ENCODE results near the gene ZNF335.
A peak's percentile ranks its signal among the peaks of the same experiment; 100 is the strongest.
"Not testable (repeated sequence)": the region's sequence is repeated elsewhere in the genome, so short reads cannot be mapped to it uniquely, and the experiment has no call there.

The ZNF335 gene

DNA sequence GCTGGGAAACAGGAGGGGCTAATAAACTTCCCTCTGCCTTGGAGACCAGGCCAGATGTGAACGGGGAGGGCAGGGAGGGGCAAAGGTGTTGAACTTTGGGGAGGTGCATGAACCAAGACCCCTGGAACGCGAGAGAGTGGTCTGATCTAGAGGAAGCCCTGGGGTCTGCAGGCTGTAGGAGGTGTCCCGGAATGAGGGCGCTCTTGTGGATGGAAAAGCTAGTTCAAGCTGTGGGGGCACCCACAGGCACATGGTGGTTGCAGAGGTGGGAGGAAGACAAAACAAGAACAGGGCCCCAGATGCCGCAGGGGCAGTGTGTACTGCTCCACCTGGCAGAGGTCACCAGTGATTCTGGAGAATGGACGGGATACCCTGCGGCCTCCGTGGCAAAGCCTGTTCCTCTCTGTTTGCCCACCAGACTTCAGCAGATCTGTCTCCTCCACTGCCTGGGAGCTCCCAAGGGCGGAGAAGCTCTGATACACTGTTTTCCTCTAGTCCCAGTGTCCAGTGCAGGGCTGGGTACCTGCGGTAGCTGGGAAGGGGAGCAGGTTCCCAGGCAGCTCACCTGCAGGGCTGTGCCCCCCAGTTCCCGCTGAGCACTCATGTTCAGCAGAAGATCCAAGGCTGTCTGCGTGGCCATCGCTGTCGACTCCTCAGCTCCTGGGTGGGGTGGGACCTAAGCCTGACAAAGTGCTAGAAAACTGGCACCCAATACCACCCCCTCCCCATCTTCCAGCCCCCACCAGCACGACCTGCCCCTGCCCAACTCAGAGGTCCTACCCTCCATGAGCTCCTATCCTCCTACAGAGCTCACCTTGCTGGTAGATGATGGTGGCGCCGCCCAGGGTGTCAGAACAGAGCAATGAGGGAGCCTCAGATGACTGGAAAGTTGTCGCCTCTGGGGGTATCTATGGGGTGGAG, 14.7 kb downstream of the ZNF335 start:
- H3K9me3 ChIP-seq = no peaks in the 10 kb centered on the region

DNA sequence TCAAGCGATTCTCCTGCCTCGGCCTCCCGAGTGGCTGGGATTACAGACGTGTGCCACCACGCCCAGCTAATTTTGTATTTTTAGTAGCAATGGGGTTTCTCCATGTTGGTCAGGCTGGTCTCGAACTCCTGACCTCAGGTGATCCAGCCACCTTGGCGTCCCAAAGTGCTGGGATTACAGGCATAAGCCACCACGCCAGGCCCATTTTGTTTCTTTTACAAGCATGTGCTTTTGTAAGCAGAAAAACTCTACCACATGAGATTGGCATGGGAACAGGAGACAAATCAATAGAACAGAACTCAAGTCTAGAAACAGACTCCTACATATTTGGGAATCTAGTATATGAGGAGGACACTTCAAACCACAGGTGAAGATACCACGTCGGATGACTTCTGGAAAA, 15.7 kb downstream of the ZNF335 start:
- H3K4me1 ChIP-seq; H3K4me3 ChIP-seq; intact Hi-C loops (cut with DNase I; ENCODE audit: low total_unique reads); H3K27ac ChIP-seq; H3K9me3 ChIP-seq; H3K27me3 ChIP-seq: not testable (repeated sequence)
- peak; percentile 14 to 29 for DNase-seq
- H3K36me3 ChIP-seq = peaks cover 66 to 88% (median 85%) of the 10 kb centered on the region in 3 donors

More for the DNA sequence above, 14.7 kb downstream of the ZNF335 start:
- Histone ChIP-seq H3K4me1 (no peaks in the 10 kb centered on the region), H3K27me3 (no peaks in the 10 kb centered on the region), H3K36me3 (peaks cover 68 to 88% (median 84%) of the 10 kb centered on the region in 3 donors), H3K4me3 (no peak overlapping the region), H3K27ac (no peak overlapping the region)
- TF ChIP-seq, protein P1, sequence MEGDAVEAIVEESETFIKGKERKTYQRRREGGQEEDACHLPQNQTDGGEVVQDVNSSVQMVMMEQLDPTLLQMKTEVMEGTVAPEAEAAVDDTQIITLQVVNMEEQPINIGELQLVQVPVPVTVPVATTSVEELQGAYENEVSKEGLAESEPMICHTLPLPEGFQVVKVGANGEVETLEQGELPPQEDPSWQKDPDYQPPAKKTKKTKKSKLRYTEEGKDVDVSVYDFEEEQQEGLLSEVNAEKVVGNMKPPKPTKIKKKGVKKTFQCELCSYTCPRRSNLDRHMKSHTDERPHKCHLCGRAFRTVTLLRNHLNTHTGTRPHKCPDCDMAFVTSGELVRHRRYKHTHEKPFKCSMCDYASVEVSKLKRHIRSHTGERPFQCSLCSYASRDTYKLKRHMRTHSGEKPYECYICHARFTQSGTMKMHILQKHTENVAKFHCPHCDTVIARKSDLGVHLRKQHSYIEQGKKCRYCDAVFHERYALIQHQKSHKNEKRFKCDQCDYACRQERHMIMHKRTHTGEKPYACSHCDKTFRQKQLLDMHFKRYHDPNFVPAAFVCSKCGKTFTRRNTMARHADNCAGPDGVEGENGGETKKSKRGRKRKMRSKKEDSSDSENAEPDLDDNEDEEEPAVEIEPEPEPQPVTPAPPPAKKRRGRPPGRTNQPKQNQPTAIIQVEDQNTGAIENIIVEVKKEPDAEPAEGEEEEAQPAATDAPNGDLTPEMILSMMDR (IDR thresholded peaks at IDR 0.05) = no peak
- intact Hi-C loops (cut with DNase I; ENCODE audit: low total_unique reads) = no loop called here
- peak; percentile 19 to 55 for DNase-seq

DNA sequence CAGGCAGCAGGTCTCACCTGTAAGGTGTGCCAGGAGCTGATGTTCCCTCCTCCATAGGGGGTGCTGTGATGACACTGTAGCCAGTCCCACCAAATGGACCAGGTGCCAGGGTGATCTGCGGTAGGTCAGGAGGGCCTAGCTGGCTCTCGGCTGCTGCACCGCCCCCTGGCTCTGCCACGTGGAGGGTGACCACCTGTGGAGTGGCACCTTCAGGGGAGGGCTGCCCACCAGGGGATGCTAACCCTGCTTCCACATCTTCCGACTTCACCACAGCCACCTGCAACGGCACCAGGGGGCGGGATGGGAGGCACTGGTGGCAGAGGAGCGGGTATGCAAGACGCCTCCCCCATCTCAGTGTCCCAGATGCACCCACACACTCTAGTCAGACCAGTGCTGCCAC, 18.3 kb downstream of the ZNF335 start:
- Histone ChIP-seq H3K27me3 (no peaks in the 10 kb centered on the region), H3K27ac (no peak overlapping the region), H3K36me3 (peaks cover 53 to 88% (median 85%) of the 10 kb centered on the region in 3 donors), H3K9me3 (no peaks in the 10 kb centered on the region), H3K4me3 (no peak overlapping the region), H3K4me1 (no peaks in the 10 kb centered on the region)
- peak in 1 of 2 donors; percentile 19 for DNase-seq
- TF ChIP-seq, protein P1 (IDR thresholded peaks at IDR 0.05) = no peak
- intact Hi-C loops (cut with DNase I; ENCODE audit: low total_unique reads) = no loop called here

DNA sequence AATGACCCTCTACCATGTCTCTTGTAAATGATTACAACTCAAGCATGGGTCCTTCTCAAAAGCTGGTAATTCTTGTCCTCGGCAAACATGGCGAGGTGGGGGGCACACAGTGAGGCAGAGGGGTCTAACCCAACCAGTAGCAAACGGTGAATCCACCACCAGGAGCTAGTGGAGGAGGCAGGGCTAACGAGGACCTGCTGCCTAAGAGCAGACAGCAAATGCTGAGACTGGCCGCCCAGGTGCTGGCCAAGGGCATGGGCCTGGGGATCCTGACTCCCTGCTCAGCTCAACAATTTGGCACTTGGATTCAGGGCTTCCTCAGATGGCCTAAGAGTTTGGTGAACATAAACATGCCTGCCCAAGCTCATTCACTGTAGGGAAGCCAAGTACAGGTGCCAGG, 19.1 kb downstream of the ZNF335 start:
- H3K4me3 ChIP-seq = no peak overlapping the region
- intact Hi-C loops (cut with DNase I; ENCODE audit: low total_unique reads) = no loop called here
- no peaks in the 10 kb centered on the region for H3K27me3 ChIP-seq
- no peaks in the 10 kb centered on the region for H3K9me3 ChIP-seq
- TF ChIP-seq, protein P1 (IDR thresholded peaks at IDR 0.05) = no peak
- no peaks in the 10 kb centered on the region for H3K4me1 ChIP-seq
- H3K27ac ChIP-seq = no peak overlapping the region
- no peak for DNase-seq
- H3K36me3 ChIP-seq = peaks cover 50 to 88% (median 85%) of the 10 kb centered on the region in 3 donors

DNA sequence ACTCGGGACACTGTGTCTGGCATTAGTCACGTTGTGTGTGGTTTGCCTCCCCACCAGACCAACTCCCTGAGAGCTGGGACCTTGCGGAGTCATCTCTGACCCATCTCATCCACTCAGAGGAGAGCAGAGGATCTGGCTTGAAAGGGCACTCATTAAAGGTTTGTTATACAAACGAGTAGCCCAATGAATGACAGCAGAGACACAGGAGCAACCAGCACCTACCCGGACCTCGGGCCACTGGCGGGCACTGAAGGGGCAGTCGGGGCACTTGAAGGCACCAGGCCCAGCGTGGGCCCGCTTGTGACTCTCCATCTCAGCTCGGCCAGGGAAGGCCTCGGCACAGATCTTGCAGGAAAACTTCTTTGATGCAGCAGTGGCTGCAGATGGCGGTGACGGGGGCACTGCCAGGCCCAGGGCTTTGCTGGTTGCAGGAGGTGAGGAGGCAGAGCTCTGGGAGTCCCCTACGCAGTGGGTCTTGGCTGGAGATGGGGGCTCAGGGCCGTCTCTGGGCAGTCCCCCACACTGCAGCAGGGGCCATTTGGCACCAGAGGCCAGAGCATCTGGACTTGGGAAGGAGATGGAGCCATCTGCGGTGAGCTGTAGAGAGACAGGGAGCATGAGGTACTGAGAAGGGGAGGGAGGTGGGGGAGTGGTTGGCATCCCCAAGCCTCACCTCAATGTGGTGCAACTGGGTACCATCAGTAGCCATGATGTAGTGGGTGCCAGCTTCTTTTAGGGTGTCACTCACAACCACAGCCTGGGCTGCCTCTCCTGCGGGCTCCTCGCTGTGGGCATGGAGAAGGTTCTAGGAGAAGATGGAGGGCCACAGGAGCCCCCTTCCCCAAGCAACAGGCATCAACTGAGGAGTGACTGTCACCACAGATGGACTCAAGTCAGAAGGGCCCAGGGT, 19.8 kb downstream of the ZNF335 start:
- Histone ChIP-seq H3K4me1 (no peaks in the 10 kb centered on the region), H3K9me3 (no peaks in the 10 kb centered on the region), H3K36me3 (peaks cover 50 to 88% (median 85%) of the 10 kb centered on the region in 3 donors), H3K27me3 (no peaks in the 10 kb centered on the region), H3K27ac (no peak overlapping the region), H3K4me3 (no peak overlapping the region)
- intact Hi-C loops (cut with DNase I; ENCODE audit: low total_unique reads) = no loop called here
- TF ChIP-seq, protein P1 (IDR thresholded peaks at IDR 0.05) = no peak
- DNase-seq = no peak
